Left lung (tissue), 10 donors: ENCODE results near the gene FAM50B. TPM values are rescaled to one million over a fixed set of nuclear protein-coding genes. Genes with fewer than 3 reads are reported as not detected.

Experiments
- ATAC-seq: fragments of 200-7000 bp; cut with Tn5 transposase; one replicate; pipeline ENCODE4 v1.9.1; 2020; ENCODE audit warnings: moderate library complexity
- DNase-seq, 4 donors: peaks; one replicate each; pipeline ENCODE4 v3.0.0-alpha.2; 2013 to 2020
- H3K27ac ChIP-seq, 2 donors: fragments of 200-600 bp; sonication (generic) in 1 of 2; one replicate each; pipeline versions ENCODE4 v1.5.0 to v1.8.0; 2020 to 2021
- H3K27me3 ChIP-seq, 2 donors: fragments of 200-600 bp; sonication (generic) in 1 of 2; one replicate each; pipeline versions ENCODE4 v1.5.0 to v1.8.0; 2020 to 2021
- H3K36me3 ChIP-seq, 2 donors: fragments of 200-600 bp; sonication (generic) in 1 of 2; one replicate each; pipeline versions ENCODE4 v1.5.0 to v1.8.0; 2020 to 2021
- H3K4me1 ChIP-seq, 2 donors: fragments of 200-600 bp; one replicate each; pipeline ENCODE4 v1.8.0; 2021
- H3K4me3 ChIP-seq, 2 donors: fragments of 200-600 bp; sonication (generic) in 1 of 2; one replicate each; pipeline versions ENCODE4 v1.5.0 to v1.8.0; 2020 to 2021; ENCODE audit warnings: mild to moderate bottlenecking in 1 of 2
- H3K9me3 ChIP-seq, 2 donors: fragments of 200-600 bp; sonication (generic) in 1 of 2; one replicate each; pipeline versions ENCODE4 v1.5.0 to v1.8.0; 2020 to 2021
- intact Hi-C, 2 donors: fragments of 100-400 bp; cut with DNase I; formaldehyde crosslinking; loops; one replicate each; pipeline versions ENCODE4 v1.11.2 to v1.14.2; 2022
- polyA plus RNA-seq, 6 donors: library from polyadenylated mRNA; unstranded; fragments of 120-200 nt; gene quantifications; one replicate each; pipeline ENCODE4 v1.2.1, GENCODE V29; 2013; ENCODE audit not compliant: insufficient read length in 6 of 6
- total RNA-seq, 2 donors: library from RNA; stranded (reverse); fragmentation: NEBNext Ultra II Directional; extraction: Animal tissue kit (Norgen Biotek cat#: 25700); gene quantifications; one replicate each; pipeline ENCODE4 v1.2.1, GENCODE V29; 2021
- TF ChIP-seq, protein P1 (sequence below), 2 donors: fragments of 200-600 bp; sonication (generic) in 1 of 2; IDR thresholded peaks; one replicate each; pipeline versions ENCODE4 v1.5.0 to v1.8.0; 2021; ENCODE audit warnings: antibody characterized with exemption in 2 of 2
- donor health status: DM: no; HTN: yes; CAD: no.
- donor health status: DM: no; HTN: no; CAD: no.

FAM50B gene
- total and polyA plus RNA-seq, 8 donors = 8.5 to 20.3 (median 11.0) TPM

DNA sequence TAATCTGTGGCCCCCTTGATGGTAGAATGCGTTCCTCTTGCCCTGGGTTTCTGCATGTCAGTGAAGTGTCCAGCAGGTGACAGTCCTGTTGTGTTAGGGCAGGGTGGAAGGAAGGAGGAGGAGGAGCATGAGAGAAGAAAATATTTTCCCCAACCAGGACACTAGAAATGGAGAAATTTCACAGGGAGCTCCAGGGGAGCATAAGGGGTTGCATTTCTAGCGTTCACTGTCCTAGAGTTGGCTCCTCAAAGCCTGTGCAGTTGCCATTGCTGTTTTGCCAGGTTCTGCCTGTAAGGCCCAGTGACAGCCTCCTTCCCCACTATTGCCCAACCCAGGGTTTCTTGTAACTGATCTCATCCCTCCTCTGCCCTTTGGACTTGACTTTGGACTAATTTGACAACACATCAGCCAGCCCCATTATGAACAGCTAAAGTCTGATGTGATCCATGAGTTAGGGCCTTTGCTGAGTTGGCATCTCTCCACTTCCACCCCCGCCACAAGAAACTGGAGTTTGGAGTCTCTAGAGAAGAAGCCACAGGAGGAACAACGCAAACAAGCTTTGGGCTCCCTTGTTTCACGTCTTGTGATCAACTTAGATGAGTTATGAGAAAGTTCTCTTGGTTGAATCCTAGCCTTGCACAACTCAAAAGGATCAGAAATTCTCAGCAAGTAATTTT, 14.0 kb upstream of the FAM50B start:
- TF ChIP-seq, protein P1, sequence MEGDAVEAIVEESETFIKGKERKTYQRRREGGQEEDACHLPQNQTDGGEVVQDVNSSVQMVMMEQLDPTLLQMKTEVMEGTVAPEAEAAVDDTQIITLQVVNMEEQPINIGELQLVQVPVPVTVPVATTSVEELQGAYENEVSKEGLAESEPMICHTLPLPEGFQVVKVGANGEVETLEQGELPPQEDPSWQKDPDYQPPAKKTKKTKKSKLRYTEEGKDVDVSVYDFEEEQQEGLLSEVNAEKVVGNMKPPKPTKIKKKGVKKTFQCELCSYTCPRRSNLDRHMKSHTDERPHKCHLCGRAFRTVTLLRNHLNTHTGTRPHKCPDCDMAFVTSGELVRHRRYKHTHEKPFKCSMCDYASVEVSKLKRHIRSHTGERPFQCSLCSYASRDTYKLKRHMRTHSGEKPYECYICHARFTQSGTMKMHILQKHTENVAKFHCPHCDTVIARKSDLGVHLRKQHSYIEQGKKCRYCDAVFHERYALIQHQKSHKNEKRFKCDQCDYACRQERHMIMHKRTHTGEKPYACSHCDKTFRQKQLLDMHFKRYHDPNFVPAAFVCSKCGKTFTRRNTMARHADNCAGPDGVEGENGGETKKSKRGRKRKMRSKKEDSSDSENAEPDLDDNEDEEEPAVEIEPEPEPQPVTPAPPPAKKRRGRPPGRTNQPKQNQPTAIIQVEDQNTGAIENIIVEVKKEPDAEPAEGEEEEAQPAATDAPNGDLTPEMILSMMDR (IDR thresholded peaks at IDR 0.05) = no peak
- Histone ChIP-seq H3K27me3 (no peaks in the 10 kb centered on the region), H3K4me1 (no peaks in the 10 kb centered on the region), H3K27ac (no peak overlapping the region), H3K9me3 (no peaks in the 10 kb centered on the region), H3K4me3 (no peak overlapping the region), H3K36me3 (no peaks in the 10 kb centered on the region)
- intact Hi-C loops = no loop called here
- DNase-seq (no peak), ATAC-seq (peak; percentile 37)

DNA sequence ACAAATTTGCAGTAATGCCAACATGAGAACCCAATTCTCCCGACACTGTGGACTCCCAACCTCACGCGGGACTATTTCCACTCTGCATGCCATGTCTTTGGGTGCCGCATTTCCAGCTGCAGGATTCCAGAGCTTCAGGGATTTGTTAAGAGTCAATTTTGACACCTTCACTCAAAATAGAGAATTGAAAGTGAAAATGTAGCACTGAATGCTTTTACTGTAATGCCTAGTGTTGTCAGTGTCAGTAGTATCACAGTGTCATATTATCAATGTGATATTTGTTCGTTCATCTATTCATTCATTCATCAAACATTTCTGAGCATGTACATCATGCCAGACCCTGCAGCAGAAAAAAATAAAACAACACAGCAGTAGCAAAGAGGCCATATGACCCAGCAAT, 13.4 kb upstream of the FAM50B start:
- TF ChIP-seq, protein P1 (IDR thresholded peaks at IDR 0.05) = no peak
- ATAC-seq (no peak), DNase-seq (no peak)
- H3K27ac ChIP-seq = no peak overlapping the region
- no peaks in the 10 kb centered on the region for H3K36me3 ChIP-seq
- intact Hi-C loops = no loop called here
- H3K4me1 ChIP-seq = no peaks in the 10 kb centered on the region
- no peaks in the 10 kb centered on the region for H3K9me3 ChIP-seq
- H3K4me3 ChIP-seq = no peak overlapping the region
- H3K27me3 ChIP-seq = no peaks in the 10 kb centered on the region

DNA sequence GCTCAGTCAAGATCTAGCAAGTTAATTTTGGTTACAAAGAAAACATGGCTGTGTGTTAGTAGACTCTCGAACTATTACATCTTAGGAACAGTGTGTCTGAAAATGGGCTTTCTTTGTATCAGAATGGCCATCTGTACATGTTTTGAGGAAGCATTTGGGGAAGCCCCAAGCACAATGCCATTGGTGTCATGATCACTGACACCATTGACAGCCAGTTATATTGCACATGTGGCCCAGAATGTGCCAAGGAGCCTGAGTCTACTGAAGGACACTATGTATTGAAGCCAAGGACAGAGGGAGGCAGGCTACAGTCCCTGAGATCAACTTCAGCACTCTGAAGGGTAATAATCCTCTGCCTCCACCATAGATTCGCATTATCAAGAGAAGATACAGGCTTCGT, 12.6 kb upstream of the FAM50B start:
- no peaks in the 10 kb centered on the region for H3K9me3 ChIP-seq
- ATAC-seq (no peak), DNase-seq (no peak)
- intact Hi-C loops = no loop called here
- no peaks in the 10 kb centered on the region for H3K27me3 ChIP-seq
- H3K4me1 ChIP-seq = no peaks in the 10 kb centered on the region
- no peaks in the 10 kb centered on the region for H3K36me3 ChIP-seq
- H3K27ac ChIP-seq = no peak overlapping the region
- no peak overlapping the region for H3K4me3 ChIP-seq
- TF ChIP-seq, protein P1 (IDR thresholded peaks at IDR 0.05) = no peak

DNA sequence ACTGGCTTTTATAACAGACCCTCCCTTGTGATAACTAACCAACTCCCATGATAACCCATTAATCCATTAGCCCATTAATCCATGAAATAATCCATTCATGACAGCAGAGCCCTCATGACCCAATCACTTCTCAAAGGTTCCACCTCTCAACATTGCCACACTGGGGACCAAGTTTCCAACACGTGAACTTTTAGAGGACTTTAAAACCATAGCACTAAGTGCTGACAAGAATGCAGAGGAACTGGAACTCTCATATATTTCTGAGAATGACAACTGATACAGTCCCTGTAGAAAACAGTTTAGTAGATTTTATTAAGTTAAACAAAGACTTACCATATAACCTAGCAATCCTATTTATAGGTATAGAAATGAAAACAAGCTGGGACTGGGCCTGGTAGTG, 11.4 kb upstream of the FAM50B start:
- intact Hi-C loops = no loop called here
- no peaks in the 10 kb centered on the region for H3K4me1 ChIP-seq

DNA sequence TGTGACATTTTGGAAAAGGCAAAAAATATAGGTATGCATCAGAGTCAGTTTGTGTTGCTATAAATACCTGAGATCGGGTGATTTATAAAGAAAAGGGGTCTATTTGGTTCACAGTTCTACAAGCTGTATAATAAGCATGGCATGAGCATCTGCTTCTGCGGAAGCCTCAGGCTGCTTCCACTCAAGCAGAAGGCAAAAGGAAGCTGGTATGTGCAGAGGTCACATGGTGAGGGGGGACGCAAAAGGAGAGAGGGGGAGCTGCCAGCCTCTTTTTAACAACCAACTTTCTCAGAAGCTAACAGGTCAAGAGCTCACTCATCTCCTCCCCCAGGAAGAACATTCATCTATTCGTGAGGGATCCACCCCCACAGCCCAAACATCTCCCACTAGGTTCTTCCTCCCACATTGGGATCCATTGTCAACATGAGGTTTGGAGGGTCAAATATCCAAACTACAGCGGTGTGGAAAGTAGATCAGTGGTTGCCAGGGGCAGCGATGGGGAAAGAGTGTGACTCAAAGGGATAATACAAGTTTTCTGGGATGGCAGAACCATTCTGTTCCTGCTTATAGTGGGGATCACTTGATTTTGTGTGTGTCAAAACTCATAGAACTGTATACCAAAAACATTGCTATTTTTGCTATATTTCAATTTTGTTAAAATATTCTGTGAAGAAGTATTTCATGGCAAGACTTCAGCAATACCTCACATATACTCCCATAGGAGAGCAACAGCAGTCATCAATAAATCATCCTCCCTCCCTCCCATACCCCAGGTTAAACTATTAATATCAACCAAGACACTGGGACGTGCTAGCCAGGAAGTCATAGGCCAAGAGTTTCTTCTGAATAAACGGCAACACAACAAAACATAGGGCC, 9.9 kb upstream of the FAM50B start:
- intact Hi-C loops = no loop called here
- Histone ChIP-seq H3K27me3 (no peaks in the 10 kb centered on the region), H3K36me3 (no peaks in the 10 kb centered on the region), H3K4me1 (no peaks in the 10 kb centered on the region), H3K9me3 (no peaks in the 10 kb centered on the region), H3K27ac (no peak overlapping the region), H3K4me3 (no peak overlapping the region)
- ATAC-seq (no peak), DNase-seq (no peak)
- TF ChIP-seq, protein P1 (IDR thresholded peaks at IDR 0.05) = no peak

More for the DNA sequence above, 11.4 kb upstream of the FAM50B start:
- TF ChIP-seq, protein P1 (IDR thresholded peaks at IDR 0.05) = no peak
- no peaks in the 10 kb centered on the region for H3K9me3 ChIP-seq
- H3K36me3 ChIP-seq = no peaks in the 10 kb centered on the region
- no peak for ATAC-seq
- DNase-seq = no peak
- no peak overlapping the region for H3K27ac ChIP-seq
- H3K27me3 ChIP-seq = no peaks in the 10 kb centered on the region
- H3K4me3 ChIP-seq = no peak overlapping the region
